Measurements from ENCODE around the gene KIN.
A peak's percentile ranks its signal among the peaks of the same experiment; 100 is the strongest.
"Not testable (repeated sequence)": the region's sequence is repeated elsewhere in the genome, so short reads cannot be mapped to it uniquely, and the experiment has no call there.

Gene KIN

GRCh38 chr10:7787857-7788638, at the start of gene KIN, which contains the start of gene ATP5F1C:
TSS of gene KIN (minus strand) at chr10:7787993. CDS start at chr10:7787933, 60 bp downstream.
TSS of gene ATP5F1C (plus strand) at chr10:7788177. CDS start at chr10:7788208, 31 bp downstream.
- peaks cover 30% of the 10 kb centered on the region for H3K4me1 ChIP-seq
- H3K27me3 ChIP-seq (ENCODE audit: low read depth), result no peaks in the 10 kb centered on the region
- peaks cover 10% of the 10 kb centered on the region; the same call in 1 of the 2 replicates for H3K36me3 ChIP-seq (replicated peaks)
- H3K4me3 ChIP-seq, result peak within 1 kb of the TSS; percentile 77
- in situ Hi-C loops (cut with MboI; ENCODE audit: low sequenced_read_pairs), result no loop called here
- DNase-seq (ENCODE audit: low spot score in 2 of 2), result peak; percentile 94 to 97
- no peaks in the 10 kb centered on the region for H3K9me3 ChIP-seq

- H3K4me3 ChIP-seq, result no peak overlapping the region
- no peak for DNase-seq (ENCODE audit: low spot score in 2 of 2)
- H3K36me3 ChIP-seq (replicated peaks), result no peaks in the 10 kb centered on the region
- H3K4me1 ChIP-seq, result no peaks in the 10 kb centered on the region; the same call in 1 of the 2 replicates
- no peaks in the 10 kb centered on the region for H3K27me3 ChIP-seq (ENCODE audit: low read depth)
- no peaks in the 10 kb centered on the region for H3K9me3 ChIP-seq
- in situ Hi-C loops (cut with MboI; ENCODE audit: low sequenced_read_pairs), result no loop called here
These were observed 48.8 kb upstream of the KIN start for GRCh38 chr10:7836571-7836970.

DNA sequence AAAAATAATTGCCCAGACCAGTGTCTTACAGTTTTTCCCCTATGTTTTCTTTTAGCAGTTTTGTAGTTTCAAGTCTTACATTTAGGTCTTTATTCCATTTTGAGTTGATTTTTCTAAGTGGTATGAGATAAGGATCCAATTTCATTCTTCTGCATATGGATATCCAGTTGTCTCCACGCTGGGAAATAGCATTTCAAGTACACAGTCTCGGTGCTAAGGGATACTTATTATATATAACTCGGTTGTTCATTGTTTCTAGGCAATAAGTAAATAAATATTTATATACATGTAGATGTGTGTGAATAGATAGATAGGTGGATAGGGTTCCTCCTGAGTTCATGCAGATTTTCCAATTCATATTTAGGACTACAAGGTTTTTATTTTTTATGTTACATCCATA, 46.5 kb upstream of the KIN start:
- Histone ChIP-seq H3K9me3 (no peaks in the 10 kb centered on the region), H3K36me3 (replicated peaks) (no peaks in the 10 kb centered on the region), H3K4me3 (no peak overlapping the region), H3K4me1 (no peaks in the 10 kb centered on the region; the same call in 1 of the 2 replicates), H3K27me3 (ENCODE audit: low read depth) (no peaks in the 10 kb centered on the region)
- in situ Hi-C loops (cut with MboI; ENCODE audit: low sequenced_read_pairs), result no loop called here
- no peak for DNase-seq (ENCODE audit: low spot score in 2 of 2)

DNA sequence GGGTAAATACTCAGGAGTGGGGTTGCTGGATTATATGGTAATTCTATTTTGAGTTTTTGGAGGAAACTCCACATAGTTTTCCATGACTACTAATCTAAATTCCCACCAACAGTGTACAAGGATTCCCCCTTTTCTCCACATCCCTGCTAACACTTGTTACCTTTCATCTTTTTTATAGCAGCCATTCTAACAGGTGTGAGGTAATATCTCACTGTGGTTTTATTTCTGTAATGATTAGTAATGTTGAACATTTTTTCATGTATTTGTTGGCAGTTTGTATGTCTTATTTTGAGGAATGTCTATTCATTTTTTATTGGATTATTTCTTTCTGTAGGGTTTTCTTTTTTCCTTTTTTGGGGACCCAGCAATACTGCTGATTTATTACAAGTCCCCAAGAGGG, 45.4 kb upstream of the KIN start:
- no peaks in the 10 kb centered on the region for H3K27me3 ChIP-seq (ENCODE audit: low read depth)
- H3K36me3 ChIP-seq (replicated peaks), result no peaks in the 10 kb centered on the region
- H3K9me3 ChIP-seq, result no peaks in the 10 kb centered on the region
- no peaks in the 10 kb centered on the region for H3K4me1 ChIP-seq
- in situ Hi-C loops (cut with MboI; ENCODE audit: low sequenced_read_pairs), result no loop called here
- H3K4me3 ChIP-seq, result no peak overlapping the region
- no peak for DNase-seq (ENCODE audit: low spot score in 2 of 2)

- Histone ChIP-seq H3K27me3 (ENCODE audit: low read depth) (no peaks in the 10 kb centered on the region), H3K9me3 (no peaks in the 10 kb centered on the region), H3K36me3 (replicated peaks) (no peaks in the 10 kb centered on the region), H3K4me3 (no peak overlapping the region), H3K4me1 (no peaks in the 10 kb centered on the region)
- DNase-seq (ENCODE audit: low spot score in 2 of 2), result no peak
- in situ Hi-C loops (cut with MboI; ENCODE audit: low sequenced_read_pairs), result no loop called here
These were observed 44.3 kb upstream of the KIN start for GRCh38 chr10:7832060-7832459.

DNA sequence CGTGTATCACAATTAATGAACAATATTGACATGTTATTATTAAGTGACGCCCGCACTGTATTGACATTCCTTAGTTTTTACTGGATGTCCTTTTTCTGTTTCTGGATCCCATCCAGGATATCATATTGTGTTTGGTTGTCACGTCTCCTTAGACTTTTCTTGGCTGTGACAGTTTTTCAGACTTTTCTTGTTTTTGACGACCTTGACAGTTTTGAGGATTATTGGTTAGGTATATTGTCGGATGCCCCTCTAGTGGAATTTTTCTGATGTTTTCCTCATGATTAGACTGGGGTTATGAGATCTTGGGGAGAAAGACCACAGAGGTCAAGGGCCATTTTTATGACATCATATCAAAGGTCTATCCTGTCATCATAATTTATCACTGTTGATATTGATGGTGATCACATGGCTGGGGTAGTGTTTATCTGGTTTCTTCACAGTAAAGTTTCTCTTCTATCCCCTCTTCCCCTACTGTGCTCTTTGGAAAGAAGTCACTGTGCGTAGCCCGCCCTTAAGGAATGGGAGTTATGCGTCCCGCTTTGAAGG, 41.6 kb upstream of the KIN start:
- H3K27me3 ChIP-seq (ENCODE audit: low read depth), result no peaks in the 10 kb centered on the region
- H3K4me1 ChIP-seq, result no peaks in the 10 kb centered on the region
- DNase-seq (ENCODE audit: low spot score in 2 of 2), result no peak
- no peaks in the 10 kb centered on the region for H3K9me3 ChIP-seq
- peaks cover 21% of the 10 kb centered on the region for H3K36me3 ChIP-seq (replicated peaks)
- in situ Hi-C loops (cut with MboI; ENCODE audit: low sequenced_read_pairs), result no loop called here
- H3K4me3 ChIP-seq, result no peak overlapping the region

- Histone ChIP-seq H3K4me1 (no peaks in the 10 kb centered on the region), H3K27me3 (ENCODE audit: low read depth) (no peaks in the 10 kb centered on the region), H3K36me3 (replicated peaks) (peaks cover 25% of the 10 kb centered on the region), H3K9me3 (no peaks in the 10 kb centered on the region), H3K4me3 (no peak overlapping the region)
- DNase-seq (ENCODE audit: low spot score in 2 of 2), result no peak
- in situ Hi-C loops (cut with MboI; ENCODE audit: low sequenced_read_pairs), result no loop called here
These were observed 39.2 kb upstream of the KIN start for GRCh38 chr10:7826971-7827370.

GRCh38 chr10:7824251-7824650, 36.5 kb upstream of the KIN start:
- Histone ChIP-seq H3K36me3 (replicated peaks) (peaks cover 25% of the 10 kb centered on the region), H3K4me3 (no peak overlapping the region), H3K9me3 (no peaks in the 10 kb centered on the region), H3K4me1 (peaks cover 4% of the 10 kb centered on the region; the same call in 1 of the 2 replicates), H3K27me3 (ENCODE audit: low read depth) (no peaks in the 10 kb centered on the region)
- in situ Hi-C loops (cut with MboI; ENCODE audit: low sequenced_read_pairs), result no loop called here
- DNase-seq (ENCODE audit: low spot score in 2 of 2), result no peak

GRCh38 chr10:7819121-7819460, 31.3 kb upstream of the KIN start:
- H3K4me3 ChIP-seq, result peak overlapping the region; percentile 99
- peaks cover 7% of the 10 kb centered on the region for H3K4me1 ChIP-seq
- DNase-seq (ENCODE audit: low spot score in 2 of 2), result peak; percentile 34 to 57
- no peaks in the 10 kb centered on the region for H3K9me3 ChIP-seq
- peaks cover under 1% of the 10 kb centered on the region for H3K36me3 ChIP-seq (replicated peaks)
- in situ Hi-C loops (cut with MboI; ENCODE audit: low sequenced_read_pairs), result no loop called here
- no peaks in the 10 kb centered on the region for H3K27me3 ChIP-seq (ENCODE audit: low read depth)

- in situ Hi-C loops (cut with MboI; ENCODE audit: low sequenced_read_pairs), result no loop called here
- H3K4me3 ChIP-seq, result peak within 1 kb of the TSS; percentile 99
- no peaks in the 10 kb centered on the region for H3K27me3 ChIP-seq (ENCODE audit: low read depth)
- H3K36me3 ChIP-seq (replicated peaks), result no peaks in the 10 kb centered on the region; the same call in 1 of the 2 replicates
- no peaks in the 10 kb centered on the region for H3K9me3 ChIP-seq
- peaks cover 7% of the 10 kb centered on the region for H3K4me1 ChIP-seq
- DNase-seq (ENCODE audit: low spot score in 2 of 2), result peak; percentile 75 to 93
These were observed 30.7 kb upstream of the KIN start, which contains the start of gene TAF3 for GRCh38 chr10:7818295-7819120. TSS of gene TAF3 (plus strand) at chr10:7818505. CDS start at chr10:7818710, 205 bp downstream.

DNA sequence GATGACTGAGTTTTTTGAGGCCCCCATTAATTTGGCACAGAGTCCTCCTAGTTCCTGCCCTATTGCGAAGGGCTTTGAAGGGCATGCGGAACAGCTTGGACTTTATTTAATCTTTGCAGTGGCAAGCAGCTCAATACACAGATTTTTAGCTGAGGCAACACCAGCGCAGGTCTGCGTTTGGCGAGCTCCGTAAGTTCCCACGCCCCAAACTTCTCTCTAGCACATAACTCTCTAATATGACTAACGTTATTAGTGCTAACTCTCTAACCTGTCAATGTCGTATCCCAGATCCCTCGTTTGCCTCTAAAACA, 30.1 kb upstream of the KIN start:
- Histone ChIP-seq H3K36me3 (replicated peaks) (no peaks in the 10 kb centered on the region; the same call in 1 of the 2 replicates), H3K4me3 (peak overlapping the region; percentile 99), H3K4me1 (peaks cover 7% of the 10 kb centered on the region), H3K27me3 (ENCODE audit: low read depth) (no peaks in the 10 kb centered on the region), H3K9me3 (no peaks in the 10 kb centered on the region)
- in situ Hi-C loops (cut with MboI; ENCODE audit: low sequenced_read_pairs), result no loop called here
- no peak for DNase-seq (ENCODE audit: low spot score in 2 of 2)

- Histone ChIP-seq H3K4me3 (peak overlapping the region; percentile 99), H3K4me1 (peaks cover 7% of the 10 kb centered on the region), H3K9me3 (no peaks in the 10 kb centered on the region), H3K36me3 (replicated peaks) (no peaks in the 10 kb centered on the region; the same call in 1 of the 2 replicates), H3K27me3 (ENCODE audit: low read depth) (no peaks in the 10 kb centered on the region)
- no peak for DNase-seq (ENCODE audit: low spot score in 2 of 2)
- in situ Hi-C loops (cut with MboI; ENCODE audit: low sequenced_read_pairs), result no loop called here
These were observed 29.8 kb upstream of the KIN start for GRCh38 chr10:7817576-7817975.

- H3K36me3 ChIP-seq (replicated peaks), result no peaks in the 10 kb centered on the region
- no peaks in the 10 kb centered on the region for H3K9me3 ChIP-seq
- H3K27me3 ChIP-seq (ENCODE audit: low read depth), result no peaks in the 10 kb centered on the region
- H3K4me3 ChIP-seq, result no peak overlapping the region
- in situ Hi-C loops (cut with MboI; ENCODE audit: low sequenced_read_pairs), result no loop called here
- DNase-seq (ENCODE audit: low spot score in 2 of 2), result no peak
- peaks cover 4% of the 10 kb centered on the region; the same call in 1 of the 2 replicates for H3K4me1 ChIP-seq
These were observed 25.7 kb upstream of the KIN start for GRCh38 chr10:7813481-7813880.

GRCh38 chr10:7811743-7812142, 23.9 kb upstream of the KIN start:
- H3K27me3 ChIP-seq (ENCODE audit: low read depth); H3K9me3 ChIP-seq; H3K4me3 ChIP-seq; DNase-seq (ENCODE audit: low spot score in 2 of 2); in situ Hi-C loops (cut with MboI; ENCODE audit: low sequenced_read_pairs); H3K4me1 ChIP-seq: not testable (repeated sequence)
- H3K36me3 ChIP-seq (replicated peaks), result peaks cover 12% of the 10 kb centered on the region
